DMS114 treated with DMSO at 0.1 percent for 48 hours (cell line): Measurements from ENCODE around the gene LGALS8.

Source experiments
- DNase-seq: peaks from one replicate; lab custom pipeline; 2025; ENCODE audit not compliant: unreplicated experiment; lab: John Stamatoyannopoulos, UW

Gene LGALS8

DNA sequence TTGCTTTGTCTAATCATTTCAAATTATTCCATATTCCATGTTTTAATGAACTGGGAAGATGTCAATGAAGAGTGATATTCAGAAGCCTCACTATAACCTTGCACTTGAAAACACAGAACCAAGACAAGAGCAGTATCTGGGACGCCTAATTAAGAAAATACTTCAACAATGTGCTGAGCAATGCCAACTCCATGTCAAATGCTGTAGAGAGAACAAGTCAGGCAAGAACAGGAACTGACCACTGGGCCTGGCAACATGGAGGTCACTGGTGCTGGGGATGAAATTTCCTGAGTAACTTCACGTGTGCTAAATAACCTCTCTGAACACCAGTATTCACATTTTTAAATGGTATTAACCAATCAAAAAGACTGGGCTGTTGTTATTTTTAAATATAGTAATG lies 57.7 kb downstream of the LGALS8 start:
- DNase-seq: no peak

DNA sequence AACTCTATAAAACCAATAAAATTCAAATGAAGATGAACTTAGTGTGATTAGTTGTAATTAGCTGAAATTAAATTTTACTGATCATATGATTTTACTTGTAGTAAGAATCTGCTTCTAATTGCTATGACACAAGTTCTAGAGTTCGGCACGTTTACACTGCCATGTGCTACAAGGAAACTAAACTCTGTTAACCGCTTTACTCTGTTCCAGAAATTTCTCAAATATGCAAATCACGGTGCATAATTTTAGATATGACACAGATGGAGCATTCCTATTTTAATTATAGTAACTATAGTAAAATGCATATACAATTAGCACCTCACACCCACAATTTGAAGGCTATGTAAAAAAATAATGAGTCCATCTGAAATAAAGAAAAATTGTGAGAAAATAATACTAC lies 65.7 kb downstream of the LGALS8 start:
- DNase-seq: no peak

GRCh38 chr1:236590553-236591150 lies 66.9 kb downstream of the LGALS8 start:
- DNase-seq: no peak

GRCh38 chr1:236602171-236602570 lies 78.4 kb downstream of the LGALS8 start:
- no peak for DNase-seq
